Peyer's patch (tissue), 4 donors: ENCODE data around the gene MARK3. TPM values are rescaled to one million over a fixed set of nuclear protein-coding genes. Genes with fewer than 3 reads are reported as not detected.

ENCODE experiments used
- DNase-seq, 3 donors: peaks; one replicate each; pipeline ENCODE4 v3.0.0-alpha.2; 2017 to 2019
- H3K27ac ChIP-seq, 4 donors: fragments of 200-600 bp; sonication (generic); one replicate each; pipeline ENCODE4 v1.5.1; 2016 to 2019
- H3K27me3 ChIP-seq, 2 donors: fragments of 200-600 bp; sonication (generic); one replicate each; pipeline ENCODE4 v1.5.1; 2019
- H3K36me3 ChIP-seq, 3 donors: fragments of 200-600 bp; sonication (generic); one replicate each; pipeline ENCODE4 v1.5.1; 2016 to 2019
- H3K4me1 ChIP-seq, 4 donors: fragments of 200-600 bp; sonication (generic); one replicate each; pipeline ENCODE4 v1.5.1; 2016 to 2019
- H3K4me3 ChIP-seq, 4 donors: fragments of 200-600 bp; sonication (generic); 1 replicate in 3 of 4; 2 replicates in 1 of 4; pipeline ENCODE4 v1.5.1; 2016 to 2019; ENCODE audit warnings: mild to moderate bottlenecking in 1 of 4
- H3K9me3 ChIP-seq, 4 donors: fragments of 200-600 bp; sonication (generic); one replicate each; pipeline ENCODE4 v1.5.1; 2016 to 2019; ENCODE audit warnings: mild to moderate bottlenecking in 1 of 4
- CTCF ChIP-seq, 6 experiments: fragments of 450-650 bp in 4 of 6; fragments of 200-600 bp in 2 of 6; sonication (generic) in 1 of 6; IDR thresholded peaks; one replicate each; pipeline ENCODE4 v1.5.1; 2017 to 2019; ENCODE audit warnings: antibody characterized with exemption in 6 of 6, mild to moderate bottlenecking in 3 of 6, moderate library complexity in 1 of 6
- POLR2A ChIP-seq, 2 donors: fragments of 450-650 bp; IDR thresholded peaks; one replicate each; pipeline ENCODE4 v1.5.1; 2017; ENCODE audit warnings: antibody characterized with exemption in 2 of 2, mild to moderate bottlenecking in 2 of 2, moderate library complexity in 2 of 2
- total RNA-seq, 4 donors: library from RNA; depleted of rRNA; stranded (reverse); fragments of >200 nt; gene quantifications; one replicate each; pipeline ENCODE4 v1.1.0, GENCODE V29; 2016

MARK3 gene
- total RNA-seq, 4 donors from 2014 or later = 76.0 to 196 (median 99.5) TPM

GRCh38 chr14:103341250-103342129 is 43.7 kb upstream of the MARK3 start:
- no peaks in the 10 kb centered on the region for H3K9me3 ChIP-seq
- H3K4me1 ChIP-seq = peaks cover 0 to 16% (median under 1%) of the 10 kb centered on the region in 4 donors
- peaks cover 0 to 85% (median 3%) of the 10 kb centered on the region in 3 donors for H3K36me3 ChIP-seq
- H3K4me3 ChIP-seq = no peak overlapping the region
- no peaks in the 10 kb centered on the region for H3K27me3 ChIP-seq
- TF ChIP-seq CTCF (IDR thresholded peaks at IDR 0.05) = no peak
- TF ChIP-seq POLR2A (IDR thresholded peaks at IDR 0.05) = no peak
- no peak for DNase-seq
- H3K27ac ChIP-seq = no peak overlapping the region

GRCh38 chr14:103343164-103343879 is 41.9 kb upstream of the MARK3 start:
- H3K4me3 ChIP-seq = no peak overlapping the region
- no peak for DNase-seq
- no peaks in the 10 kb centered on the region for H3K27me3 ChIP-seq
- peaks cover 0 to 7% (median 0%) of the 10 kb centered on the region in 4 donors for H3K4me1 ChIP-seq
- no peak overlapping the region for H3K27ac ChIP-seq
- peaks cover 0 to 67% (median 0%) of the 10 kb centered on the region in 3 donors for H3K36me3 ChIP-seq
- no peaks in the 10 kb centered on the region for H3K9me3 ChIP-seq
- TF ChIP-seq POLR2A (IDR thresholded peaks at IDR 0.05) (no peak), CTCF (IDR thresholded peaks at IDR 0.05) (no peak)

GRCh38 chr14:103343905-103344797 is 41.1 kb upstream of the MARK3 start:
- TF ChIP-seq CTCF (IDR thresholded peaks at IDR 0.05) = no peak
- no peak for TF ChIP-seq POLR2A (IDR thresholded peaks at IDR 0.05)
- Histone ChIP-seq H3K27me3 (no peaks in the 10 kb centered on the region), H3K4me1 (no peaks in the 10 kb centered on the region), H3K4me3 (no peak overlapping the region), H3K9me3 (no peaks in the 10 kb centered on the region), H3K36me3 (peaks cover 0 to 59% (median 0%) of the 10 kb centered on the region in 3 donors), H3K27ac (no peak overlapping the region)
- no peak for DNase-seq

GRCh38 chr14:103346286-103346685 is 38.9 kb upstream of the MARK3 start:
- TF ChIP-seq POLR2A (IDR thresholded peaks at IDR 0.05) (no peak), CTCF (IDR thresholded peaks at IDR 0.05) (no peak)
- Histone ChIP-seq H3K4me1 (no peaks in the 10 kb centered on the region), H3K4me3 (no peak overlapping the region), H3K27me3 (no peaks in the 10 kb centered on the region), H3K27ac (no peak overlapping the region), H3K9me3 (no peaks in the 10 kb centered on the region), H3K36me3 (peaks cover 0 to 37% (median 0%) of the 10 kb centered on the region in 3 donors)
- no peak for DNase-seq
